Thyroid gland (tissue), 4 donors: ENCODE data around the gene BTBD2.

Experiments
- POLR2A ChIP-seq, 2 donors: fragments of 450-650 bp; IDR thresholded peaks; one replicate each; pipeline ENCODE4 v1.6.1; 2017; ENCODE audit warnings: antibody characterized with exemption in 2 of 2, mild to moderate bottlenecking in 2 of 2, moderate library complexity in 1 of 2
- TF ChIP-seq, protein P1 (sequence below), 6 experiments: fragments of 200-600 bp in 3 of 6; fragments of 450-650 bp in 3 of 6; sonication (generic) in 3 of 6; IDR thresholded peaks; one replicate each; pipeline ENCODE4 v1.5.1; 2016 to 2019; ENCODE audit warnings: antibody characterized with exemption in 6 of 6, mild to moderate bottlenecking in 2 of 6, inconsistent platforms in 1 of 6, moderate library complexity in 1 of 6

DNA sequence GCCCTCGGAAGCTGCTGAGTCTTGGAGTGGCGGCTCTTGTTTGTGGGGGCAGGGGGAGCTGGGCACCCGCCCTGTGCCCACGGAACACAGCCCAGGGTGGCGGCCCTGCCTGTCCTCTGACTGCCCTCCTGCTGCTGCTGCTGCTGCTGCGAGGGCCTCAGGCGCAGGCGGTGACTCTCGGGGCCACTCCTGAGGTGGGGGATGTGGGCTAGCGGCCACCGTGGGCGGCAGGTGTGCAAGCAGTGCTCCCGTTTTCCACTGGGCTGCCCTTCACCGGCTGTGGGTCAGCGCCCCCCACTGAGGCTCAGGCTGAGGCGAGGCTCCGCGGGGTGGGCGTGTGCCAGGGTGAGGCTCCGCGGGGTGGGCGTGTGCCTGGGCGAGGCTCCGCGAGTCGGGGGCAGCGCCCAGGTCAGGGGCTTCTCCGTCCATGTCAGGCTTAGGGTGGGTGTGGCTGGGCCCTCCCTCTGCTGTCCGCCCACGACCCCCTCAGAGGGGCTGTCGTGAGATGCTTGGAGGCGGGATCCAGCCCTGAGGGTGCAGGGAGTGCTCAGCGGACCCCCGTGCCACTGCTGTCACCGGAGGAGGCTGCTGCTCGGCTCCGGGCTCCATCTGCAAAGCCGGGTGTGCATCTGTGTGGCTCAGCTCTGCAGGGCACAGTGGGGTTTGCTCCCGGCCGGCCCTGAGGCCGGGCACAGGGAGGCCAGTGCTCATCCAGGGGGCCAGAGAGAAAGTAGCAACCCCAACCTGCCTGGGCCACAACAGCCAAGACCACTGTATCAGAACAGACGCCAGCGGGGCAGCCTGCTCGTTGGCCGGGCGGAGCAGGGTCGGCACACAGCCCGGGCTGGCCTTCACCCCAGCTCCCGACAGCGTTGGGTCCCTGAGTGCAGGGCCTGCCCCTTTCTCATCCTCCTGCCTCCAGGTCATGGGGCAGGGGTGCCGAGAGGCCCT lies 60.1 kb downstream of the BTBD2 start:
- TF ChIP-seq, protein P1, sequence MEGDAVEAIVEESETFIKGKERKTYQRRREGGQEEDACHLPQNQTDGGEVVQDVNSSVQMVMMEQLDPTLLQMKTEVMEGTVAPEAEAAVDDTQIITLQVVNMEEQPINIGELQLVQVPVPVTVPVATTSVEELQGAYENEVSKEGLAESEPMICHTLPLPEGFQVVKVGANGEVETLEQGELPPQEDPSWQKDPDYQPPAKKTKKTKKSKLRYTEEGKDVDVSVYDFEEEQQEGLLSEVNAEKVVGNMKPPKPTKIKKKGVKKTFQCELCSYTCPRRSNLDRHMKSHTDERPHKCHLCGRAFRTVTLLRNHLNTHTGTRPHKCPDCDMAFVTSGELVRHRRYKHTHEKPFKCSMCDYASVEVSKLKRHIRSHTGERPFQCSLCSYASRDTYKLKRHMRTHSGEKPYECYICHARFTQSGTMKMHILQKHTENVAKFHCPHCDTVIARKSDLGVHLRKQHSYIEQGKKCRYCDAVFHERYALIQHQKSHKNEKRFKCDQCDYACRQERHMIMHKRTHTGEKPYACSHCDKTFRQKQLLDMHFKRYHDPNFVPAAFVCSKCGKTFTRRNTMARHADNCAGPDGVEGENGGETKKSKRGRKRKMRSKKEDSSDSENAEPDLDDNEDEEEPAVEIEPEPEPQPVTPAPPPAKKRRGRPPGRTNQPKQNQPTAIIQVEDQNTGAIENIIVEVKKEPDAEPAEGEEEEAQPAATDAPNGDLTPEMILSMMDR (IDR thresholded peaks at IDR 0.05): no peak
- TF ChIP-seq POLR2A (IDR thresholded peaks at IDR 0.05): no peak
